Erythroblast (primary cell): ENCODE data around the gene NXPH4.

Source experiments
- GATA1 ChIP-seq: IDR thresholded peaks from 2 replicates; pipeline ENCODE4 v1.6.1; 2011; ENCODE audit warnings: low read depth, mild to moderate bottlenecking, control low read depth, low read length, moderate library complexity
- POLR2A ChIP-seq: IDR thresholded peaks from 2 replicates; pipeline ENCODE4 v1.6.1; 2011; ENCODE audit warnings: mild to moderate bottlenecking, low read length

- TF ChIP-seq POLR2A: no peak
- no peak for TF ChIP-seq GATA1
Measured at GRCh38 chr12:57242329-57242690, 25.7 kb downstream of the NXPH4 start.
